GM23338 (cell line): ENCODE measurements around the gene GAPDH. TPM values are rescaled to one million over a fixed set of nuclear protein-coding genes. Genes with fewer than 3 reads are reported as not detected.
A peak's percentile ranks its signal among the peaks of the same experiment; 100 is the strongest.
"Not testable (repeated sequence)": the region's sequence is repeated elsewhere in the genome, so short reads cannot be mapped to it uniquely, and the experiment has no call there.

Source experiments
- ATAC-seq: fragments of 200-7000 bp; cut with Tn5 transposase; 3 replicates; pipeline ENCODE4 v1.9.1; 2020
- DNase-seq: peaks from one replicate; pipeline ENCODE4 v3.0.0-alpha.2; 2015; ENCODE audit warnings: low spot score
- H2AFZ ChIP-seq: fragments of 200-600 bp; sonication (generic); 2 replicates; pipeline ENCODE4 v1.8.0; 2016; ENCODE audit warnings: antibody characterized with exemption, mild to moderate bottlenecking, moderate library complexity
- H3F3A ChIP-seq: fragments of 200-600 bp; sonication (generic); replicated peaks from 2 replicates; pipeline ENCODE4 v1.8.0; 2017; ENCODE audit warnings: antibody characterized with exemption, mixed run types, low read depth
- H3K27ac ChIP-seq: fragments of 200-600 bp; sonication (generic); 2 replicates; pipeline ENCODE4 v1.6.1; 2016; ENCODE audit warnings: low read depth
- H3K27me3 ChIP-seq: fragments of 200-600 bp; sonication (generic); 2 replicates; pipeline ENCODE4 v1.8.0; 2016; ENCODE audit warnings: mild to moderate bottlenecking, mixed run types, moderate library complexity; ENCODE audit not compliant: insufficient read depth
- H3K36me3 ChIP-seq: fragments of 200-600 bp; sonication (generic); 2 replicates; pipeline ENCODE4 v1.8.0; 2016; ENCODE audit warnings: mild to moderate bottlenecking; ENCODE audit not compliant: insufficient read depth
- H3K4me1 ChIP-seq: fragments of 200-600 bp; sonication (generic); 2 replicates; pipeline ENCODE4 v1.8.0; 2016; ENCODE audit warnings: mild to moderate bottlenecking, moderate library complexity; ENCODE audit not compliant: insufficient read depth
- H3K4me2 ChIP-seq: fragments of 200-600 bp; sonication (generic); 2 replicates; pipeline ENCODE4 v1.7.1; 2017; ENCODE audit warnings: mixed run types
- H3K4me3 ChIP-seq: fragments of 200-600 bp; sonication (generic); 2 replicates; pipeline ENCODE4 v1.6.1; 2016; ENCODE audit warnings: mixed run types
- H3K79me2 ChIP-seq: fragments of 200-600 bp; sonication (generic); replicated peaks from 2 replicates; pipeline ENCODE4 v1.8.0; 2017; ENCODE audit warnings: mild to moderate bottlenecking; ENCODE audit not compliant: insufficient read depth
- H3K9me2 ChIP-seq: fragments of 200-600 bp; sonication (generic); 2 replicates; pipeline ENCODE4 v1.8.0; 2017; ENCODE audit not compliant: insufficient read depth
- H4K20me1 ChIP-seq: fragments of 200-600 bp; sonication (generic); replicated peaks from 2 replicates; pipeline ENCODE4 v1.8.0; 2017; ENCODE audit warnings: mild to moderate bottlenecking; ENCODE audit not compliant: insufficient read depth
- H3K27ac Mint-ChIP-seq: 2 replicates; pipeline ENCODE4 v1.8.0; 2020; ENCODE audit warnings: inconsistent platforms, mild to moderate bottlenecking, moderate library complexity, mixed read lengths
- H3K27me3 Mint-ChIP-seq: 3 replicates; pipeline ENCODE4 v1.8.0; 2022; ENCODE audit warnings: low read depth, mild to moderate bottlenecking, moderate library complexity, mixed read lengths, inconsistent platforms; ENCODE audit not compliant: insufficient read depth, poor library complexity
- H3K36me3 Mint-ChIP-seq: 3 replicates; pipeline ENCODE4 v1.8.0; 2021; ENCODE audit warnings: low read depth, mild to moderate bottlenecking, inconsistent platforms, moderate library complexity, mixed read lengths
- H3K4me1 Mint-ChIP-seq: 3 replicates; pipeline ENCODE4 v1.8.0; 2020; ENCODE audit warnings: mild to moderate bottlenecking, inconsistent platforms, mixed read lengths
- H3K4me3 Mint-ChIP-seq: 3 replicates; pipeline ENCODE4 v1.8.0; 2021; ENCODE audit warnings: moderate library complexity, mild to moderate bottlenecking, inconsistent platforms, mixed read lengths
- H3K9me3 Mint-ChIP-seq: 3 replicates; pipeline ENCODE4 v1.8.0; 2020; ENCODE audit warnings: moderate library complexity, mild to moderate bottlenecking, inconsistent platforms, mixed read lengths
- EZH2 ChIP-seq: fragments of 200-600 bp; sonication (generic); IDR thresholded peaks from one replicate; pipeline ENCODE4 v1.8.0; 2017; ENCODE audit warnings: antibody characterized with exemption, mild to moderate bottlenecking, low read depth; ENCODE audit not compliant: unreplicated experiment
- EZH2phosphoT487 ChIP-seq: fragments of 200-600 bp; sonication (generic); IDR thresholded peaks from one replicate; pipeline ENCODE4 v1.8.1; 2018; ENCODE audit warnings: antibody characterized with exemption; ENCODE audit not compliant: unreplicated experiment
- JUNB ChIP-seq: IDR thresholded peaks from one replicate; pipeline ENCODE4 v1.6.1; 2016; ENCODE audit warnings: antibody characterized with exemption; ENCODE audit not compliant: unreplicated experiment
- POLR2AphosphoS5 ChIP-seq: IDR thresholded peaks from 2 replicates; pipeline ENCODE4 v1.6.1; 2016; ENCODE audit warnings: antibody characterized with exemption, low read depth
- REST ChIP-seq: IDR thresholded peaks from one replicate; pipeline ENCODE4 v1.6.1; 2018; ENCODE audit warnings: antibody characterized with exemption; ENCODE audit not compliant: unreplicated experiment
- ZNF114 ChIP-seq: fragments of 250-450 bp; sonication (Bioruptor Pico); IDR thresholded peaks from 2 replicates; pipeline ENCODE4 v1.5.0; 2020; ENCODE audit warnings: mild to moderate bottlenecking, moderate library complexity
- ZNF331 ChIP-seq: fragments of 250-450 bp; sonication (Bioruptor Pico); IDR thresholded peaks from 2 replicates; pipeline ENCODE4 v1.5.0; 2020; ENCODE audit warnings: low read depth, mild to moderate bottlenecking, moderate library complexity
- polyA plus RNA-seq: library from polyadenylated mRNA; unstranded; fragments of >200 nt; fragmentation: Nextera tagmentation; extraction: Ambion mirVana; gene quantifications from 2 replicates; pipeline ENCODE4 v1.2.1, GENCODE V29; 2016
- total RNA-seq: library from RNA; depleted of rRNA; stranded (reverse); fragments of >200 nt; shearing (Covaris generic); gene quantifications from 2 replicates; pipeline ENCODE4 v1.2.3, GENCODE V29; 2014
- TF ChIP-seq, protein P1 (sequence below): fragments of 250-450 bp; sonication (Bioruptor Pico); IDR thresholded peaks from 2 replicates; pipeline ENCODE4 v1.5.0; 2020; ENCODE audit warnings: mild to moderate bottlenecking, moderate library complexity
- TF ChIP-seq, protein P2 (sequence below): IDR thresholded peaks from 2 replicates; pipeline ENCODE4 v1.6.1; 2016; ENCODE audit warnings: antibody characterized with exemption

The GAPDH gene
- total and polyA plus RNA-seq, 2 experiments from 2014 or later = 5,853 to 6,219 TPM

GRCh38 chr12:6555018-6555691 is 20.8 kb downstream of the GAPDH start:
- H3K4me1 Mint-ChIP-seq = peaks cover 30% of the 10 kb centered on the region
- H3K9me2 ChIP-seq = no peaks in the 10 kb centered on the region
- H3K27ac ChIP-seq = no peak overlapping the region
- H3K27ac Mint-ChIP-seq = no peak overlapping the region; the same call in 1 of the 2 replicates
- H3K27me3 Mint-ChIP-seq = peaks cover 16% of the 10 kb centered on the region
- peak overlapping the region; percentile 91 for H3K4me3 Mint-ChIP-seq
- DNase-seq (no peak), ATAC-seq (peak; percentile 12)
- peak overlapping the region; percentile 99 for H3K4me2 ChIP-seq
- H3K4me1 ChIP-seq = peaks cover 12% of the 10 kb centered on the region
- no peak overlapping the region; the same call in none of the 2 replicates for H2AFZ ChIP-seq
- H3K4me3 ChIP-seq = peak overlapping the region; percentile 93
- no peaks in the 10 kb centered on the region for H3K27me3 ChIP-seq
- peaks cover 35% of the 10 kb centered on the region for H3K79me2 ChIP-seq
- H3F3A ChIP-seq = peaks cover 35% of the 10 kb centered on the region
- no peak for TF ChIP-seq ZNF331 (CRISPR knock-in tag)
- no peak for TF ChIP-seq ZNF114 (CRISPR knock-in tag)
- TF ChIP-seq, protein P1, sequence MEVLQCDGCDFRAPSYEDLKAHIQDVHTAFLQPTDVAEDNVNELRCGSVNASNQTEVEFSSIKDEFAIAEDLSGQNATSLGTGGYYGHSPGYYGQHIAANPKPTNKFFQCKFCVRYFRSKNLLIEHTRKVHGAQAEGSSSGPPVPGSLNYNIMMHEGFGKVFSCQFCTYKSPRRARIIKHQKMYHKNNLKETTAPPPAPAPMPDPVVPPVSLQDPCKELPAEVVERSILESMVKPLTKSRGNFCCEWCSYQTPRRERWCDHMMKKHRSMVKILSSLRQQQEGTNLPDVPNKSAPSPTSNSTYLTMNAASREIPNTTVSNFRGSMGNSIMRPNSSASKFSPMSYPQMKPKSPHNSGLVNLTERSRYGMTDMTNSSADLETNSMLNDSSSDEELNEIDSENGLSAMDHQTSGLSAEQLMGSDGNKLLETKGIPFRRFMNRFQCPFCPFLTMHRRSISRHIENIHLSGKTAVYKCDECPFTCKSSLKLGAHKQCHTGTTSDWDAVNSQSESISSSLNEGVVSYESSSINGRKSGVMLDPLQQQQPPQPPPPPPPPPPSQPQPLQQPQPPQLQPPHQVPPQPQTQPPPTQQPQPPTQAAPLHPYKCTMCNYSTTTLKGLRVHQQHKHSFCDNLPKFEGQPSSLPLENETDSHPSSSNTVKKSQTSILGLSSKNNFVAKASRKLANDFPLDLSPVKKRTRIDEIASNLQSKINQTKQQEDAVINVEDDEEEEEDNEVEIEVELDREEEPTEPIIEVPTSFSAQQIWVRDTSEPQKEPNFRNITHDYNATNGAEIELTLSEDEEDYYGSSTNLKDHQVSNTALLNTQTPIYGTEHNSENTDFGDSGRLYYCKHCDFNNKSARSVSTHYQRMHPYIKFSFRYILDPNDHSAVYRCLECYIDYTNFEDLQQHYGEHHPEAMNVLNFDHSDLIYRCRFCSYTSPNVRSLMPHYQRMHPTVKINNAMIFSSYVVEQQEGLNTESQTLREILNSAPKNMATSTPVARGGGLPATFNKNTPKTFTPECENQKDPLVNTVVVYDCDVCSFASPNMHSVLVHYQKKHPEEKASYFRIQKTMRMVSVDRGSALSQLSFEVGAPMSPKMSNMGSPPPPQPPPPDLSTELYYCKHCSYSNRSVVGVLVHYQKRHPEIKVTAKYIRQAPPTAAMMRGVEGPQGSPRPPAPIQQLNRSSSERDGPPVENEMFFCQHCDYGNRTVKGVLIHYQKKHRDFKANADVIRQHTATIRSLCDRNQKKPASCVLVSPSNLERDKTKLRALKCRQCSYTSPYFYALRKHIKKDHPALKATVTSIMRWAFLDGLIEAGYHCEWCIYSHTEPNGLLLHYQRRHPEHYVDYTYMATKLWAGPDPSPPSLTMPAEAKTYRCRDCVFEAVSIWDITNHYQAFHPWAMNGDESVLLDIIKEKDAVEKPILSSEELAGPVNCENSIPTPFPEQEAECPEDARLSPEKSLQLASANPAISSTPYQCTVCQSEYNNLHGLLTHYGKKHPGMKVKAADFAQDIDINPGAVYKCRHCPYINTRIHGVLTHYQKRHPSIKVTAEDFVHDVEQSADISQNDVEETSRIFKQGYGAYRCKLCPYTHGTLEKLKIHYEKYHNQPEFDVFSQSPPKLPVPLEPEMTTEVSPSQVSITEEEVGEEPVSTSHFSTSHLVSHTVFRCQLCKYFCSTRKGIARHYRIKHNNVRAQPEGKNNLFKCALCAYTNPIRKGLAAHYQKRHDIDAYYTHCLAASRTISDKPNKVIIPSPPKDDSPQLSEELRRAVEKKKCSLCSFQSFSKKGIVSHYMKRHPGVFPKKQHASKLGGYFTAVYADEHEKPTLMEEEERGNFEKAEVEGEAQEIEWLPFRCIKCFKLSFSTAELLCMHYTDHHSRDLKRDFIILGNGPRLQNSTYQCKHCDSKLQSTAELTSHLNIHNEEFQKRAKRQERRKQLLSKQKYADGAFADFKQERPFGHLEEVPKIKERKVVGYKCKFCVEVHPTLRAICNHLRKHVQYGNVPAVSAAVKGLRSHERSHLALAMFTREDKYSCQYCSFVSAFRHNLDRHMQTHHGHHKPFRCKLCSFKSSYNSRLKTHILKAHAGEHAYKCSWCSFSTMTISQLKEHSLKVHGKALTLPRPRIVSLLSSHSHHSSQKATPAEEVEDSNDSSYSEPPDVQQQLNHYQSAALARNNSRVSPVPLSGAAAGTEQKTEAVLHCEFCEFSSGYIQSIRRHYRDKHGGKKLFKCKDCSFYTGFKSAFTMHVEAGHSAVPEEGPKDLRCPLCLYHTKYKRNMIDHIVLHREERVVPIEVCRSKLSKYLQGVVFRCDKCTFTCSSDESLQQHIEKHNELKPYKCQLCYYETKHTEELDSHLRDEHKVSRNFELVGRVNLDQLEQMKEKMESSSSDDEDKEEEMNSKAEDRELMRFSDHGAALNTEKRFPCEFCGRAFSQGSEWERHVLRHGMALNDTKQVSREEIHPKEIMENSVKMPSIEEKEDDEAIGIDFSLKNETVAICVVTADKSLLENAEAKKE (CRISPR knock-in tag) = no peak
- TF ChIP-seq EZH2 = no peak
- TF ChIP-seq, protein P2, sequence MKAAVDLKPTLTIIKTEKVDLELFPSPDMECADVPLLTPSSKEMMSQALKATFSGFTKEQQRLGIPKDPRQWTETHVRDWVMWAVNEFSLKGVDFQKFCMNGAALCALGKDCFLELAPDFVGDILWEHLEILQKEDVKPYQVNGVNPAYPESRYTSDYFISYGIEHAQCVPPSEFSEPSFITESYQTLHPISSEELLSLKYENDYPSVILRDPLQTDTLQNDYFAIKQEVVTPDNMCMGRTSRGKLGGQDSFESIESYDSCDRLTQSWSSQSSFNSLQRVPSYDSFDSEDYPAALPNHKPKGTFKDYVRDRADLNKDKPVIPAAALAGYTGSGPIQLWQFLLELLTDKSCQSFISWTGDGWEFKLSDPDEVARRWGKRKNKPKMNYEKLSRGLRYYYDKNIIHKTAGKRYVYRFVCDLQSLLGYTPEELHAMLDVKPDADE = no peak
- TF ChIP-seq EZH2phosphoT487 = no peak
- no peak for TF ChIP-seq POLR2AphosphoS5
- TF ChIP-seq JUNB = no peak
- TF ChIP-seq REST = no peak
- peaks cover 46% of the 10 kb centered on the region for H3K36me3 Mint-ChIP-seq
- peaks cover 31% of the 10 kb centered on the region for H4K20me1 ChIP-seq
- H3K9me3 Mint-ChIP-seq = no peaks in the 10 kb centered on the region
- peaks cover 29% of the 10 kb centered on the region for H3K36me3 ChIP-seq

DNA sequence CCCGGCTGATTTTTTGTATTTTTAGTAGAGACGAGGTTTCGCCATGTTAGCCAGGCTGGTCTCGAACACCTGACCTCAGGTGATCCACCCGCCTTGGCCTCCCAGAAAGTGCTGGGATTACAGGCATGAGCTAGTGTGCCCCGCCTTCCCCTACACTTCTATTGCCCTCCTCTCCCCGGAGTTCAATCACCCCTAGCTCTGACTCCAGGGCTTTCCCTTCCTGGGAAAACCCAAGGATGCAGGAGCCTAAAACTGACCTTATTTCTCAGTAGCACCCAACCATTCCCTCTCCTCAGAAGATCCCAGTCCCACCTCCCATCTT is 22.1 kb downstream of the GAPDH start:
- Histone ChIP-seq H4K20me1 (peaks cover 31% of the 10 kb centered on the region), H3K4me1 (peaks cover 12% of the 10 kb centered on the region), H3F3A (peaks cover 40% of the 10 kb centered on the region), H3K36me3 (peaks cover 39% of the 10 kb centered on the region), H3K79me2 (peaks cover 34% of the 10 kb centered on the region)
- Mint-ChIP-seq H3K36me3 (peaks cover 57% of the 10 kb centered on the region), H3K4me1 (peaks cover 30% of the 10 kb centered on the region), H3K4me3 (peak overlapping the region; percentile 82; the same call in 2 of the 3 replicates), H3K27me3 (peaks cover 16% of the 10 kb centered on the region)
- not testable (repeated sequence) for H3K4me3 ChIP-seq, H3K9me3 Mint-ChIP-seq, H2AFZ ChIP-seq, H3K9me2 ChIP-seq, DNase-seq, H3K4me2 ChIP-seq, H3K27me3 ChIP-seq, ATAC-seq, H3K27ac ChIP-seq, H3K27ac Mint-ChIP-seq
